B cell (primary cell): Measurements from ENCODE around the gene INSRR. TPM values are rescaled to one million over a fixed set of nuclear protein-coding genes. Genes with fewer than 3 reads are reported as not detected.

Experiments used
- ATAC-seq: fragments of 200-7000 bp; cut with Tn5 transposase; one replicate; pipeline ENCODE4 v1.10.0; 2021; ENCODE audit warnings: low read depth, mild to moderate bottlenecking, moderate number of reproducible peaks, moderate library complexity
- CTCF ChIA-PET: fragments of 350-600 bp; sonication (Branson Sonifier 250); formaldehyde crosslinking; loops from one replicate; lab custom pipeline; 2021; ENCODE audit warnings: antibody characterized with exemption, inconsistent platforms; lab: Charles Lee
- POLR2A ChIA-PET: fragments of 350-600 bp; sonication (Branson Sonifier 250); formaldehyde crosslinking; loops from one replicate; lab custom pipeline; 2021; ENCODE audit warnings: antibody characterized with exemption; lab: Charles Lee
- DNase-seq: peaks from one replicate; pipeline ENCODE4 v3.0.0; 2013
- H2AFZ ChIP-seq: 2 replicates; pipeline ENCODE4 v1.6.1; 2012; ENCODE audit warnings: mild to moderate bottlenecking, low read depth, low read length; ENCODE audit not compliant: insufficient read depth, poor library complexity, severe bottlenecking
- H3K27ac ChIP-seq, 2 donors: 1 replicate in 1 of 2; 2 replicates in 1 of 2; pipeline ENCODE4 v1.5.1; 2012 to 2013; ENCODE audit warnings: low read length in 2 of 2, mild to moderate bottlenecking in 2 of 2, moderate library complexity in 1 of 2
- H3K27me3 ChIP-seq, 4 experiments: fragments of 200-600 bp in 1 of 4; sonication (generic) in 1 of 4; replicated peaks in 1 of 4; 1 replicate in 2 of 4; 2 replicates in 2 of 4; pipeline versions ENCODE4 v1.6.1 to v1.7.0; 2013 to 2016; ENCODE audit warnings: low read length in 3 of 4, mild to moderate bottlenecking in 2 of 4, mixed read lengths in 1 of 4, moderate library complexity in 1 of 4; ENCODE audit not compliant: insufficient read depth in 4 of 4, control insufficient read depth in 3 of 4; ENCODE audit errors: control extremely low read depth in 1 of 4
- H3K36me3 ChIP-seq, 2 experiments: replicated peaks in 1 of 2; 1 replicate in 1 of 2; 2 replicates in 1 of 2; pipeline versions ENCODE4 v1.6.1 to v1.7.1; 2013; ENCODE audit warnings: low read length in 1 of 2; ENCODE audit not compliant: insufficient read depth in 2 of 2, control insufficient read depth in 1 of 2; ENCODE audit errors: control extremely low read depth in 1 of 2, extremely low read depth in 1 of 2
- H3K4me1 ChIP-seq, 2 donors: fragments of 200-600 bp in 1 of 2; sonication (generic) in 1 of 2; 1 replicate in 1 of 2; 2 replicates in 1 of 2; pipeline versions ENCODE4 v1.5.1 to v1.6.1; 2013 to 2017; ENCODE audit warnings: low read length in 2 of 2; ENCODE audit not compliant: control insufficient read depth in 2 of 2, insufficient read depth in 2 of 2
- H3K4me2 ChIP-seq: replicated peaks from 2 replicates; pipeline ENCODE3; 2012; ENCODE audit warnings: mild to moderate bottlenecking, low read depth, low read length; ENCODE audit not compliant: poor library complexity, severe bottlenecking
- H3K4me3 ChIP-seq, 5 experiments: fragments of 200-600 bp in 1 of 5; sonication (generic) in 1 of 5; 1 replicate in 3 of 5; 2 replicates in 2 of 5; pipeline versions ENCODE4 v1.5.1 to v1.7.0; 2011 to 2016; ENCODE audit warnings: low read length in 4 of 5, mild to moderate bottlenecking in 4 of 5, low read depth in 2 of 5, control low read depth in 1 of 5, moderate library complexity in 1 of 5; ENCODE audit not compliant: insufficient read depth in 1 of 5; ENCODE audit errors: control extremely low read depth in 1 of 5, extremely low read depth in 1 of 5
- H3K79me2 ChIP-seq: fragments of 200-600 bp; sonication (generic); one replicate; pipeline ENCODE4 v1.6.0; 2016; ENCODE audit warnings: low read length; ENCODE audit not compliant: control insufficient read depth, insufficient read depth
- H3K9ac ChIP-seq: fragments of 200-600 bp; sonication (generic); 2 replicates; pipeline ENCODE4 v1.6.1; 2017; ENCODE audit warnings: mild to moderate bottlenecking, low read length, moderate library complexity
- H3K9me3 ChIP-seq, 3 donors: one replicate each; pipeline versions ENCODE4 v1.6.1 to v1.7.1; 2013; ENCODE audit warnings: low read length in 2 of 3; ENCODE audit not compliant: control insufficient read depth in 2 of 3, insufficient read depth in 1 of 3; ENCODE audit errors: control extremely low read depth in 1 of 3
- H4K20me1 ChIP-seq: 2 replicates; pipeline ENCODE4 v1.6.0; 2012; ENCODE audit warnings: mild to moderate bottlenecking, low read length; ENCODE audit not compliant: insufficient read depth, control insufficient read depth, poor library complexity, severe bottlenecking
- H3K27ac Mint-ChIP-seq: one replicate; pipeline ENCODE4 v1.8.0; 2021; ENCODE audit warnings: mixed read lengths
- H3K27me3 Mint-ChIP-seq: one replicate; pipeline ENCODE4 v1.8.0; 2021; ENCODE audit warnings: mixed read lengths
- H3K4me1 Mint-ChIP-seq: one replicate; pipeline ENCODE4 v1.8.0; 2021; ENCODE audit warnings: mixed read lengths
- H3K4me3 Mint-ChIP-seq: one replicate; pipeline ENCODE4 v1.8.0; 2021; ENCODE audit warnings: mixed read lengths
- H3K9me3 Mint-ChIP-seq: one replicate; pipeline ENCODE4 v1.8.0; 2022; ENCODE audit warnings: mixed read lengths; ENCODE audit not compliant: insufficient read depth
- CTCF ChIP-seq: fragments of 200-600 bp; IDR thresholded peaks from one replicate; pipeline ENCODE4 v1.8.0; 2022; ENCODE audit warnings: antibody characterized with exemption, mild to moderate bottlenecking
- EZH2 ChIP-seq: IDR thresholded peaks from 2 replicates; pipeline ENCODE4 v1.6.1; 2012; ENCODE audit warnings: borderline replicate concordance, low read depth, mild to moderate bottlenecking, moderate library complexity, low read length; ENCODE audit not compliant: insufficient read depth, poor library complexity, severe bottlenecking
- WGBS: methylation state at CpG from one replicate; pipeline ENCODE4 v1.1.5; 2013; ENCODE audit warnings: missing lambda C conversion rate; ENCODE audit not compliant: insufficient coverage; 5-methylcytosine and 5-hydroxymethylcytosine counted together
- intact Hi-C: fragments of 100-400 bp; cut with micrococcal nuclease; formaldehyde crosslinking; loops from one replicate; pipeline ENCODE4 v1.10.0; 2022
- polyA plus RNA-seq: library from polyadenylated mRNA; depleted of rRNA; stranded (reverse); fragments of >200 nt; gene quantifications from 2 replicates; pipeline ENCODE4 v1.2.3, GENCODE V29; 2012
- total RNA-seq, 2 donors: library from RNA; stranded (reverse); fragments of 120-200 nt in 1 of 2; gene quantifications; 1 replicate in 1 of 2; 2 replicates in 1 of 2; pipeline versions ENCODE4 v1.2.3 to v1.2.4, GENCODE V29; 2013 to 2022

Gene INSRR
- total and polyA plus RNA-seq, 2 donors (not counting 1 experiment from before 2014, with no cell fraction given), result not detected

DNA sequence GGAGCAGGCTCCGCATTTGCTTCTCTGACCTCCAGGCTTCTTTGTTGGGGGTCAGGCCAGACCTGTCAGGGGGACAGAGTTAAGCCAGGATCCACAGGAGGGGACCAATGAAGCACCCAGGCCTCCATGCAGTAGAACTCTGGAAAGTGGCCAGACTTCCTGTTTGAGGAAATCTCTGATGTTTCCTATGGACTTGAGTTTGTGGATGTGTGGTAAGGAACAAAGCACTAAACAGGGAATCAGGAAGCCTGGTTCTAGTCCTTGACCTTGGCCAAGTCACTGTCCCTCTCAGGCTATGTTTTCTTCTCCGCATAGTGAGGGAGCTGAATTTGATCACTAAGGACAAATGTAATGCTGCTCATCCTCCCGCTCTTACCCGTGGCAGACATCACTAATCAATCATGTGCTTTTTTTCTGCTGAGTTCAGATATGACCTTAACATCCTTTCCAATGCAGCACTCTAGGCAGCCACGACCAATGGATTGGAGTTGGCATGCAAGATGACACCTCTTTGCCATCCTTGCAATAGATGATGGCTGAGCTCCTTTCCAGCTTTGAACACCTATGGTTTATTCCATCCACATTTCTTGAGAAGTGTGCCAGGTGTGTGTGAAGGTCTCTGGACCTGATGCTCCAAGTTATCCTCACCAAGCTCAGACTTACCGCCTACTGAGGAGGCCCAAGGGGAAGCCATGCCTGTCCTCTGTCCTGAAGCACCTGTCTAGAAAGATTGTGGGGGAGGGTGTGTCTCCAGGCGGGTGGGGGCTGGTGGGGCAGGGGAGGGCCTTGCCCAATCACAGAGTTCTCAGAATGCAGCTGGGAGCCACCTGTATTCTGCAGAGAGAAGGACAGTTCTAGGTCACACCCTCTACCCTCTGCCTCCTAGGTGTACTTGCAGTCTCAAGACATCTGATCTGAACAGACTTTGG, 52.1 kb downstream of the INSRR start:
- H3K4me3 ChIP-seq, result no peak overlapping the region
- TF ChIP-seq EZH2, result no peak
- no peak for TF ChIP-seq CTCF
- no peak overlapping the region for H3K27ac ChIP-seq
- ChIA-PET POLR2A (interaction anchor here (0.7 kb wide), 1 partner anchor 73 kb away, joined by 4 read pairs; no protein-coding TSS in a partner anchor), CTCF (no interaction called here)
- H3K9me3 ChIP-seq, result no peaks in the 10 kb centered on the region
- peaks cover 0 to 3% of the 10 kb centered on the region in 2 experiments for H3K36me3 ChIP-seq
- 90% methylated on average over 6 of the region's 7 CpGs for WGBS
- H3K4me1 ChIP-seq, result peaks cover 0 to 6% of the 10 kb centered on the region in 2 donors
- Mint-ChIP-seq H3K9me3 (no peaks in the 10 kb centered on the region), H3K27ac (no peak overlapping the region), H3K4me3 (no peak overlapping the region), H3K4me1 (peaks cover 4% of the 10 kb centered on the region), H3K27me3 (no peaks in the 10 kb centered on the region)
- DNase-seq (no peak), ATAC-seq (no peak)
- no peak overlapping the region for H3K4me2 ChIP-seq
- intact Hi-C loops, result no loop called here
- H3K79me2 ChIP-seq, result no peaks in the 10 kb centered on the region
- H4K20me1 ChIP-seq, result no peaks in the 10 kb centered on the region
- H2AFZ ChIP-seq, result no peak overlapping the region
- H3K9ac ChIP-seq, result no peak overlapping the region
- H3K27me3 ChIP-seq, result no peaks in the 10 kb centered on the region
